Pancreas (tissue), 10 donors: Measurements from ENCODE around the gene ADGRV1. TPM values are rescaled to one million over a fixed set of nuclear protein-coding genes. Genes with fewer than 3 reads are reported as not detected.

Experiments
- ATAC-seq, 4 donors: fragments of 200-7000 bp; cut with Tn5 transposase; one replicate each; pipeline versions ENCODE4 v1.8.0 to v1.9.1; 2020; ENCODE audit warnings: mild to moderate bottlenecking in 4 of 4, moderate library complexity in 4 of 4
- DNase-seq, 6 donors: peaks; one replicate each; pipeline ENCODE4 v3.0.0-alpha.2; 2020
- FAIRE-seq: peaks from 2 replicates; lab custom pipeline; 2012; peaks lifted over from hg19 to GRCh38; lab: Jason Lieb, UNC
- H3K27ac ChIP-seq, 4 donors: fragments of 200-600 bp; sonication (generic); 1 replicate in 3 of 4; 2 replicates in 1 of 4; pipeline versions ENCODE4 v1.5.0 to v1.8.0; 2020
- H3K27me3 ChIP-seq, 4 donors: fragments of 200-600 bp; one replicate each; pipeline ENCODE4 v1.8.0; 2021
- H3K36me3 ChIP-seq, 3 donors: fragments of 200-600 bp; sonication (generic) in 1 of 3; one replicate each; pipeline versions ENCODE4 v1.5.0 to v1.8.0; 2020 to 2021
- H3K4me1 ChIP-seq, 3 donors: fragments of 200-600 bp; one replicate each; pipeline ENCODE4 v1.8.0; 2021
- H3K4me3 ChIP-seq, 4 donors: fragments of 200-600 bp; sonication (generic) in 2 of 4; one replicate each; pipeline versions ENCODE4 v1.5.0 to v1.8.0; 2020 to 2021
- H3K9me3 ChIP-seq, 4 donors: fragments of 200-600 bp; one replicate each; pipeline ENCODE4 v1.8.0; 2021
- WGBS, 2 donors: extraction: QIAGEN DNeasy Blood & Tissue Kit; methylation state at CpG; one replicate each; pipeline ENCODE4 v1.1.7; 2013; 5-methylcytosine and 5-hydroxymethylcytosine counted together
- intact Hi-C, 3 donors: fragments of 100-400 bp; cut with DNase I; formaldehyde crosslinking; loops; one replicate each; pipeline versions ENCODE4 v1.11.1 to v1.14.2; 2022
- polyA plus RNA-seq, 2 donors: library from polyadenylated mRNA; stranded (reverse); fragments of 200-250 nt; gene quantifications; one replicate each; pipeline ENCODE4 v1.2.3, GENCODE V29; 2013
- total RNA-seq, 6 donors: library from RNA; stranded (reverse); fragmentation: NEBNext Ultra II Directional in 4 of 6; extraction: Animal tissue kit (Norgen Biotek cat#: 25700) in 4 of 6; gene quantifications; one replicate each; pipeline versions ENCODE4 v1.2.1 to v1.2.4, GENCODE V29; 2021 to 2023
- TF ChIP-seq, protein P1 (sequence below), 4 donors: fragments of 200-600 bp; sonication (generic) in 3 of 4; IDR thresholded peaks; one replicate each; pipeline versions ENCODE4 v1.5.0 to v1.8.0; 2021; ENCODE audit warnings: antibody characterized with exemption in 4 of 4
- donor health status: healthy with polysubstance abuse.
- donor health status: DM: no; HTN: no; CAD: no; lungs with moderate emphysema.
- donor health status: DM: no; HTN: no; CAD: no.
- donor health status: control.
- donor health status: control.
- donor health status: Bipolar disorder and iron deficiency.
- donor health status: DM: yes; HTN: yes; CAD: no.
- donor health status: DM: no; HTN: no; CAD: no.
- donor health status: DM: no; HTN: no; CAD: no.
- donor health status: DM: yes; HTN: yes; CAD: no.

Gene ADGRV1
- total and polyA plus RNA-seq, 8 donors, result 3.9 to 6.9 (median 5.4) TPM

DNA sequence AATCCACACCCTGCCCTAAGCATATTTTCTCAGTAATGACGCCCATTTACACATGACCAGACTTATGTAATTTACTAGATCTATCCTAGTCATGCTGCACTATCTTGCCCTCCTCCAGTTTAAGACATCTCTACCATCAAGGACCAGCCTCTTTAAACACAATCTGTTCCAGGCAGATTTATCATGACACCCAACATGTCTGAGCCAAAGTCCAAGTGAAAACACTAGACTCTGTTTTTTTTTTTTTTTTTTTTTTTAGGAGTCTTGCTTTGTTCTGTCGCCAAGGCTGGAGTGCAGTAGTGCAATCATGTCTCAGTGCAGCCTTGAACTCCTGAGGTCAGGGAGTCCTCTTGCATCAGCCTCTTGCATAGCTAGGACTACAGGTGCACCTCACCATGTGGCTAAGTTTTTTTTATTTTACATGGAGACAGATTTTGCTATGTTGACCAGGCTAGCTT lies 469.9 kb downstream of the ADGRV1 start:
- TF ChIP-seq, protein P1, sequence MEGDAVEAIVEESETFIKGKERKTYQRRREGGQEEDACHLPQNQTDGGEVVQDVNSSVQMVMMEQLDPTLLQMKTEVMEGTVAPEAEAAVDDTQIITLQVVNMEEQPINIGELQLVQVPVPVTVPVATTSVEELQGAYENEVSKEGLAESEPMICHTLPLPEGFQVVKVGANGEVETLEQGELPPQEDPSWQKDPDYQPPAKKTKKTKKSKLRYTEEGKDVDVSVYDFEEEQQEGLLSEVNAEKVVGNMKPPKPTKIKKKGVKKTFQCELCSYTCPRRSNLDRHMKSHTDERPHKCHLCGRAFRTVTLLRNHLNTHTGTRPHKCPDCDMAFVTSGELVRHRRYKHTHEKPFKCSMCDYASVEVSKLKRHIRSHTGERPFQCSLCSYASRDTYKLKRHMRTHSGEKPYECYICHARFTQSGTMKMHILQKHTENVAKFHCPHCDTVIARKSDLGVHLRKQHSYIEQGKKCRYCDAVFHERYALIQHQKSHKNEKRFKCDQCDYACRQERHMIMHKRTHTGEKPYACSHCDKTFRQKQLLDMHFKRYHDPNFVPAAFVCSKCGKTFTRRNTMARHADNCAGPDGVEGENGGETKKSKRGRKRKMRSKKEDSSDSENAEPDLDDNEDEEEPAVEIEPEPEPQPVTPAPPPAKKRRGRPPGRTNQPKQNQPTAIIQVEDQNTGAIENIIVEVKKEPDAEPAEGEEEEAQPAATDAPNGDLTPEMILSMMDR (IDR thresholded peaks at IDR 0.05), result no peak
- DNase-seq (no peak), FAIRE-seq (no peak), ATAC-seq (peak in 3 of 4 donors; percentile 39 to 62 (median 49))
- no peaks in the 10 kb centered on the region for H3K9me3 ChIP-seq
- intact Hi-C loops, result no loop called here
- H3K27ac ChIP-seq, result no peak overlapping the region
- WGBS, 2 donors, result 73 to 74% methylated on average over 2 of the region's 2 CpGs
- no peak overlapping the region for H3K4me3 ChIP-seq
- no peaks in the 10 kb centered on the region for H3K36me3 ChIP-seq
- peaks cover 8 to 17% (median 13%) of the 10 kb centered on the region in 3 donors for H3K4me1 ChIP-seq
- H3K27me3 ChIP-seq, result no peaks in the 10 kb centered on the region

DNA sequence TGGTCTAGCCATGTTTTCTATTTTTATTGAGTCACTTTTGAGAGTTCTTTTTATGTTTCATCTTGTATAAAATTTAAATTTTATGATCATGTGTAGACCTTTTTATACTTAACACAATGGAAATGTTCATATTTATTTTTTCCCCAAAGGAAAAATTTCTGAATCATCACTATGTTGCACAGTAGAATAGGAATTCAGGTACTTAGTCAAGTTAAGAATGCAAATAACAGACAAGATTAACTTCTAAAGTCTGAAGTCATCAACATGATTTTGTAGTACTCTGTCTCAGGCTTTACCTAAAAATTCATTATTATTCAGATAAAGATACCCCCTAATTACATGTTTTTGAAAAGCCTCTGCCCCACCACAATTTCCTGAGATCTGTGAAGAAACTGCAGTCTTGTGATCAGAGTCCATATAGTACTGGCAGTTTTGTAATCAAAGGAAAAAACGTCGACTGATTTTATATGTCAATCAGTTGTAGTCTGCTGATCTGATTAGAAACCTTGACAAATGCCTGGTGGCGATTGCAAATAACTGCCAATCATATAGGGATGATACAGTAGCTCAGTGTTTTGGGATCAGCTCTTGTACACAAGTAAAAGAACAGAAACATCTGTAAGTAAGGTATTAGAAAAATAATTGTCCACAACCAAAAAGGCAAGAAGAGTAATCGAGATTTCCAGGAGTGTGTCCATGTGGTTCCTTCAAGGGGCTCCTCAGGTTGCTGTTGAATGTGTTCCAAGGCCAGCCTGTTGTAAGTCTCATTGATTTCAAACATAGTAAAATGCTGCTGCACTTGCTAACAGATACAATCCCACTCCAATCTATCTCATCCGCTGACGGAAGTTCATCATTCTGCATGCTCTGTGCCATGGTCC lies 472.2 kb downstream of the ADGRV1 start:
- H3K27ac ChIP-seq, result no peak overlapping the region
- H3K4me3 ChIP-seq, result no peak overlapping the region
- peaks cover 8 to 13% (median 13%) of the 10 kb centered on the region in 3 donors for H3K4me1 ChIP-seq
- WGBS, 2 donors, result 79 to 81% methylated on average over 6 of the region's 6 CpGs
- H3K27me3 ChIP-seq, result no peaks in the 10 kb centered on the region
- TF ChIP-seq, protein P1 (IDR thresholded peaks at IDR 0.05), result no peak
- FAIRE-seq (no peak), DNase-seq (no peak), ATAC-seq (no peak)
- no peaks in the 10 kb centered on the region for H3K9me3 ChIP-seq
- no peaks in the 10 kb centered on the region for H3K36me3 ChIP-seq
- intact Hi-C loops, result no loop called here

DNA sequence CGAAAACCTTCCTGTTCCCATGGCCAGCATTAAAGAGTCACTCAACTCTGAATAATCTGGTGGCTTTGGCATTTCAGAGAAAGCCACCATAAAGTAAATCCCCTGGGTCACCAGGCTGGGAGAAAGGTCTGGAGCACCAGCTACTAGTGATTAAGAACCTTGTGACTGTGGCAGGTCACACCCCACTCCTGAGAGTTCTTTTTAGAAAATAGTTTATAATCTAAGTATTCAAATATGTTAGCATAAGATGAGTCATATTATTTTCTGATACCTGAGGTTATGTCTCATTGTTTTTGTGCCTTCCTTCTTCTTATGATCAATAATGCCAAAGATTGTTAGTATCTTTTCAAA lies 472.8 kb downstream of the ADGRV1 start:
- Histone ChIP-seq H3K27ac (no peak overlapping the region), H3K27me3 (no peaks in the 10 kb centered on the region), H3K36me3 (no peaks in the 10 kb centered on the region), H3K4me1 (peaks cover 8 to 11% (median 8%) of the 10 kb centered on the region in 3 donors), H3K4me3 (no peak overlapping the region), H3K9me3 (no peaks in the 10 kb centered on the region)
- TF ChIP-seq, protein P1 (IDR thresholded peaks at IDR 0.05), result no peak
- no peak for DNase-seq
- WGBS, 2 donors, result 92 to 93% methylated on average over 1 of the region's 1 CpG
- FAIRE-seq, result no peak
- intact Hi-C loops, result no loop called here
- no peak for ATAC-seq

DNA sequence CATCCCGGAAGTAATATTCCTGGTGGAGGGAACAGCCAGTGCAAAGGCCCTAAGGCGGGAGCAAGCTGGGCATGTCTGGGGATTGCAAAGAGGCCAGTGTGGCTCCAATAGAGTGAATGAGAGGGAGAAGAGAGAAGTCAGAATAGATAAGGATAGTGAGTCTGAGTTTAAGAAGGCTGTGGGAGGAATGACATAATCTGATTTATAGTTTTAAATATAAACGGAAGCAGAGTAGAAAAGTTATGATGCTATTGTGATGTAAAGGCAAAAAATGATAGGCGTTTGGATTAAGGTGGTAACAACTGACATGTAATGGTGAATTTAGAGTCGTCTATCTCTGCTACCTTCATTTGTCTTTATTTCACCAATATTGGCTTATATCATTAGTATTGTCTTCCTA lies 473.5 kb downstream of the ADGRV1 start:
- TF ChIP-seq, protein P1 (IDR thresholded peaks at IDR 0.05), result no peak
- H3K27ac ChIP-seq, result no peak overlapping the region
- no peaks in the 10 kb centered on the region for H3K27me3 ChIP-seq
- FAIRE-seq, result no peak
- no peaks in the 10 kb centered on the region for H3K36me3 ChIP-seq
- WGBS, 2 donors, result 87 to 90% methylated on average over 5 of the region's 5 CpGs
- H3K4me3 ChIP-seq, result no peak overlapping the region
- H3K9me3 ChIP-seq, result no peaks in the 10 kb centered on the region
- DNase-seq, result no peak
- intact Hi-C loops, result no loop called here
- H3K4me1 ChIP-seq, result peaks cover 8 to 9% (median 8%) of the 10 kb centered on the region in 3 donors
- no peak for ATAC-seq

DNA sequence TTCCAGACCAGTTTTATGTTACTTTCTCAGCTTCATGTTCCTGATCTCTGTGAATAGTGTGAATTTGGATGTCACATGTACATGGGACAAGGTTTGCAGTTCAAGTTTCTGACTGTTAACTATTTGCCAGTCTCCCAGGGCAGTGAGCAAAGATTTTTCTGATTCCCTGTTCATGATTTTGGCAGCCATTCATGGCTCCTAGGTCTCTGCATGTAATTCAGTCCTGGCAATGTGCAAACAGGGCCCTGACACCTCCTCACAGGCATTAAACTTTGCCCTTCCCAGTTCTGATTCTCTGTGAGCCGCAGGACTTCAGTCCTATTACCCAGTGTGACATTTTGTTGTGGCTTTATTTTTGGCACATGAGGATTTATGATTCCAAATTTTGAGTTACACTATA lies 474.8 kb downstream of the ADGRV1 start:
- no peaks in the 10 kb centered on the region for H3K27me3 ChIP-seq
- intact Hi-C loops, result no loop called here
- no peak for DNase-seq
- WGBS, 2 donors, result 94 to 97% methylated on average over 1 of the region's 1 CpG
- no peak for FAIRE-seq
- no peak overlapping the region for H3K27ac ChIP-seq
- TF ChIP-seq, protein P1 (IDR thresholded peaks at IDR 0.05), result no peak
- no peak for ATAC-seq
- no peaks in the 10 kb centered on the region for H3K4me1 ChIP-seq
- H3K36me3 ChIP-seq, result no peaks in the 10 kb centered on the region
- no peaks in the 10 kb centered on the region for H3K9me3 ChIP-seq
- no peak overlapping the region for H3K4me3 ChIP-seq
